Activated naive CD4-positive, alpha-beta T cell (primary cell): Measurements from ENCODE around the gene GRK1.

ENCODE experiments used
- DNase-seq, 4 experiments: peaks; one replicate each; lab custom pipeline; 2025; lab: John Stamatoyannopoulos, UW

Gene GRK1

DNA sequence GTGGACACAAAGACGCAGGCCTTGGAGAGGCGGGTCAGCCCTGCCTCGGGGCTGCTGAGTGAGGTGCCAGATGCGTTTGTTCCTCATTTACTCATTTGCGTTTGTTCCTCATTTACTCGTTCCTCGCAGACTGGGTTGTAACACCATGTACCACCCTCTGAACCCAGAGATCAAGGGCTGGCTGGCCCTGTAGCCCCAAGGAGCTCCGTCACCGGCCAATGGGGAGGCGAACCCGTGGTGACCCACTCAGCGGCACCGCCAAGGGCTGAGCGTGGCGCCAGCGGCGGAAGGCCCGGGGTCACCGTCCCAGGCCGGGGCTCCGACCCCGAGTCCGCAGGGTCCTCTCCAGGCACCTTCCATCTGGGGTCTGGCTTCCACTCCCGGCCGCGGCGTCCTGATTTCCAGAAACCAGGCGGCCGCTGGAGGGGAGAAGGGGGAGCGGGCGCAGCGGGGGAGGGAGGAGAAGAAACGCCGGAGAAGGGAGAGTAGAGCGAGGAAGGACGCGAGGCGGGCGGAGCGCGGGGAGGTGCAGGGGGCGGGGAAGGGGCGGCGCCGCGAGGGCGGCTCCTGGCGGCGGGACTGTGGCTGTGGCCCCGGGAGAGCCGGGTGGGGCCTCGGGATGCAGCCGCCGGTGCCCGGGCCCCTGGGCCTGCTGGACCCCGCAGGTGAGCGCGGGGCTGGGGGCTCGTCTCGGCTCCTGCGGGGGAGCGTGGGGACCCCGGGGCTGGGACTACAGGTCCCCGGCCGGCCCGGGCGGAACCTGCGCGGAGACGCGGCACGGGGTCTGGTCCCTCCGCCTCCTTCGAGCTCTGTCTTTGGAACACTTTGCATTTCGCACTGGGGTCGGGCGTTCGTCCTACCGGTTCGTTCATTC, 91.9 kb downstream of the GRK1 start, which contains the start of gene TMEM255B:
TSS of gene TMEM255B (plus strand) at position 576 of the 874 bp plus-strand sequence. CDS start at position 620, 44 bp downstream.
- DNase-seq: peak; percentile 36 to 73 (median 44)

DNA sequence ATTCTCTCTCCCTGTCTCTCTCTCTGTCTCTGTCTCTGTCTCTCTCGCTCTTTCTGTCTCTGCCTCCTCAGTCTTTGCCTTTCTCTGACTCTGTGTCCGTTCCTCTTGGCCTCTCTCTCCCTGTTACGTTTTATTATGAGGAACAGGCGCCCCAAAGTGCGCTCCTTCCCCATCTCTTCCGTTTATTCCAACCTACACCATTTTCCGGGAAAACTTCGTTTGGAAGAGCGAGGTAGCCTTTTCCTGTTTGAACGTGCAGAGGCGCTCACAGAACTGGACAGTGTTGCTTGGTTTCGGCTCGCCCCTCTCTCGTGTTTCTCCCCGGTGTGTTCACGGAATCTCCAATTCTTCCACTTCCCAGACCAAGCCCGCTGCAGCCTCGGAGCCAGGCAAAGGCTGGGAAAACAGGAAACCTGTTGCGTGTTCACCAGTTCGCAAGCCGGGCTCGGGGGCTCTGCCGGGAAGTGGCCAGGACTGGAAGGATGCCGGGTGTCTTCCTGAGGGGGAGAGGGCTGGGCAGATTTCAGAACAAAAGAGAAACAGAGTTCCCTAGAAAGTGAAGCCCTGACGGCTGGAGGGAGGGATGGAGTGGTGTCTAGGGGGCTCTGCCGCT, 92.6 kb downstream of the GRK1 start:
- no peak for DNase-seq

DNA sequence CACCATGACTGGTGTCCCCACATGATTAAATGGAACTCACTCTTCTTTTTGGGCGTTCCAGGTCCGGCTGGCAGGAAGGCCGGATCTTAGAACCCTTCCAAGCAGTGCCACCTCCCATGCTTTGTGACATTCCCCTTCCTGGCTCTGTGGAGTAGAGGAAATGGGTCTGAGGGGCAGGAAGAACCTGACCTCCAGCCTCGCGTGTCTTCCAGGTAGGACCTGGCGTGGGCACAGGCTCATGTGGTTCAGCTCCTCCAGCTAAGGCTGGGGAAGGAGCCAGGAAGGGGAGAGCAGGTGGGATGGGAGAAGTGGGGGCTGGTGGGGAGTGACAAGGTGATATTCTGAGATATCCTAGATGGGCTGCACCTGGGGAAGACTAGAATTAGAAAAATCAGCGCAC, 94.1 kb downstream of the GRK1 start:
- DNase-seq: no peak

DNA sequence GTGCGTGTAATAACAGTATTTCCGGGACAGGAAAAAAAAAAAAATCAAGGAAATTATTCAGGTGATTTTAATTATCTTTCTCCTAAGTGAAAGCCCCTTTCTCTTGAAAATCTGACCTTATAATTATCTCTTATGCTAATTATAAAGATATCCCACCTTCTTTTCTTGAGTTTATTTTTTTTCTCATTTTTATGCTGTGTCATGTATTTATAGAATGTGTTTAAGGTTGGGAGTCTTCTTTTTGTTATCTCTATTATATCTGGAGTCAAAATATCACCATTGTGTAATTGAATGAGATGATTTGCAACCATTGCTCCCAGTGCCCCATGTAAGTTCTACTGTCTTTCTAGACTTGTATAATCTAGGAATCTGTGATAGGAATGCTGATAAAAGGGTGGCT, 95.1 kb downstream of the GRK1 start:
- no peak for DNase-seq

DNA sequence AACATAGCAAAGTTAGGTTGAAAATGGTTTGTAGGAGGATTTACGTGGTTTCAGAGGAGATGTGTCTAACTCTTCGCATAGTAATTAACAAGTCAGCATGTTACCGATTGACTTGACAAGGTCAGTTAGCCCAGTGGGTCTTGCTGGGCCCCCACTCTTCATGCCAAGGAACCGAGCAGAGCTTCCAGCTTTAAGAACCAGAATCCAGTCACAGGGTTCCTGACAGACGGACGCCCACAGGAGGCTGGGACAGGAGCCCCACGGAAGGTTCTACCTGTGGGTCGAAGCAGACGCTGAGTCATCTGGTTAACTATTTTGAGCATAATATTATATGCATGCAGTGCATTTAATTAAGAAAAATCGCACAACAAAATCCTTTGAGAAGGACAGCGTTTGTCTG, 95.5 kb downstream of the GRK1 start:
- no peak for DNase-seq

DNA sequence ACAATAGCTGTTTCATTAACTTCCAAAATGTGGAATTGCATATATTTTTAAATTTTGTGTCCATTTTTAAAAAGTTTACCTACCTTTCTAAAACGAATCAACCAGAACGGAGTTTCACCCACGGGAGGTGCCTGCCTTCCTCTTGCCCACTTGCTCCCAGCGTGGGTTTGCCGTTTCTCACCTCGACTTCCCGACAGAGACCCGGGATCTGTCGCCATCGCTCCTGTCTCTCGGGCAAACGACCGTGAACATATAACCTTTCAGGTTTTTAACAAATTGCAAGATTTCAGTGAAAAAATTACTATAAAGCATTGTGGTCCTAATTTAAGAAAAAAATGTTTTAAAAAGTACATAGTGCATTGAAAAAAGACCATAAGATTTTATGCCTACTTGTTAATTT, 96.2 kb downstream of the GRK1 start:
- no peak for DNase-seq

DNA sequence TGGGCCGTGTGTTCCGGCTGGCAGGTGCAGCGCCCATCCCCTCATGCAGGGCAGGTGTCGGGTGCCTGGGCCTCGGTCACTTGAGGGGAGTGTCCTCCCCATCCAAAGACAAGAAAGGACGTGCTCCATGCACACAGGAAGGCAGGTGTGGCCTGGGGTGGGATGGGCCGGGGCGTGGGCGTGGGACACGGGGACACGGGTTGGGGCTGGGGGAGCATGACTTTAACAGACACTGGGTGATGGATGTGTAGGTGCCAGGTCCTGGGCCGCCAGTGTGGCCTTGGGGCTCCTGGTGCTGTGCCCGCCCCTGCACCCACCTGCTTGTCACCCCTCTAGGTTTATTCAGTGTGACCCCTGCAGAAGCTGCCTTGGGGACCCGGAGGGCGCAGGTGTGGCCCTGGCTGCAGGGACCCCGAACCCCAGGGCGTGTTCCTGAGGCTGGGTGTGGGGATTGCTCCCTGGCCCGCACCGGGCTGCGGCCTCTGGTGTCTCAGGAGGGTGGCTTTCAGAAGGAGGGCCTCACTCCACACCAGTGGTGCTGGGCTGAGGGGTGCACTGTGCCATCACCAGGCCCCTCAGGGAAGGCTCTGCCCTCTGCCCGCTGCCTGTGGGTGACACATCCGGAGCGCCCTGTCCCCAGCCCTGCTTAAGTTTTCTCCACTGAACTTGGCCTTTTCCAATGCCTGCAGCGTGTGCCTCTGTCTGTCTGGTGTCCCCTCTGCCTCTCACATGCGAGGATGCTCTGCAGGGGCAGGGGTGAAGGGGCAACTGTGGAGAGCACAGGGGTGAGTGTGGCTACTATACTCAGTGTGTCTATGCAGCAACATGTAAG, 97.2 kb downstream of the GRK1 start:
- no peak for DNase-seq

DNA sequence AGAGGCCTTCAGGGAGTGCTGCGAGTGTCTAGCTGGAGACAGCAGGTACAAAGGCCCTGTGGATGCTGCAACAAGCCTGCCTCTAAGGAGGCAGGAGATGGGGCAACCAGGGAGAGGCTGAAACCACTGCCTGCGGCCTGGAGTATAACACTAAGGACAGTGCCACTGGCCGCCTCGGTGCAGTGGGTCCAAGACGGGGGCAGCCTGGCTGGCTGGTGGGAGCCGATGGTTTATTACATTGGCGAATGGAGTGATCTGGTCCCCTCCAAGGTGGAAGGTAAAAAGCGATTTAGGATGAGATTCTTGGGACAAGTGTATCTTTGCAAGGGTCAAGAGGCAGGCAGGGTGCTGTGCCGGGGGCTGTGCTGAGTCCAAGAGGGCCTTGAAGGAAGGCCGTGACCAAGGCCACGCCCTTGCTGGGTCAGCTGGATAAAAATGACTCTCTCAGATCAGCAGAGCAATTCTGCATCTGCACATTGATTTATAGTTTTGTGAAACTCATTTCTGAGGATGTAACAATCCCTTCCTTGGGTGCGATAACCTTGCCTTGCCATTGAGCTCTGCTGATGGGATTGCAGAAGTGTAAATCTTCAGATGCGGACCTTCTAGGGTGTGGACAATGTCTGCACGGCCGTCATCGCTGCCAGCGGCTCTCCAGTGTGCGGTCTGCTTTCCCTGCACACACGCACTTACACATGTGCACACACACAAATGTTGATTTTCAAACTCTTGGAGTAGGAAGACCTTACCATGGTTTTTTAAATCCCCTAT, 98.0 kb downstream of the GRK1 start:
- DNase-seq: no peak

DNA sequence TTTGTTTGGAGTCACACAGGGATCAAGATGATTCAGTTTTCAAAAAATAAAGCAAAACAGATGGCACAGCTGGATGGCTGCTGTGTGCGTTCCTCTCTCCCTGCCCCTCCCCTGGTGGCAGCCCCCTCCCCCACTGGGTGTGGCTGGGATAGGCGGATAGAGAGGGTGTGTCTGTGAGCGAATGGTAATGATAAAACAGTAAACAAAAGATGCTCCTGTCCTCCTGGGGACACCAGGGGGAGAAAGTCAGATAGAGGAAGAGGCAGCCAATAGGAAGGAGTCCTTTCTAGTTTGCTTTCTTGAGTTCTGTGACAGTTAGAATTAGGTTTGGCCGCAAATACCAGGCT, 98.5 kb downstream of the GRK1 start:
- no peak for DNase-seq

DNA sequence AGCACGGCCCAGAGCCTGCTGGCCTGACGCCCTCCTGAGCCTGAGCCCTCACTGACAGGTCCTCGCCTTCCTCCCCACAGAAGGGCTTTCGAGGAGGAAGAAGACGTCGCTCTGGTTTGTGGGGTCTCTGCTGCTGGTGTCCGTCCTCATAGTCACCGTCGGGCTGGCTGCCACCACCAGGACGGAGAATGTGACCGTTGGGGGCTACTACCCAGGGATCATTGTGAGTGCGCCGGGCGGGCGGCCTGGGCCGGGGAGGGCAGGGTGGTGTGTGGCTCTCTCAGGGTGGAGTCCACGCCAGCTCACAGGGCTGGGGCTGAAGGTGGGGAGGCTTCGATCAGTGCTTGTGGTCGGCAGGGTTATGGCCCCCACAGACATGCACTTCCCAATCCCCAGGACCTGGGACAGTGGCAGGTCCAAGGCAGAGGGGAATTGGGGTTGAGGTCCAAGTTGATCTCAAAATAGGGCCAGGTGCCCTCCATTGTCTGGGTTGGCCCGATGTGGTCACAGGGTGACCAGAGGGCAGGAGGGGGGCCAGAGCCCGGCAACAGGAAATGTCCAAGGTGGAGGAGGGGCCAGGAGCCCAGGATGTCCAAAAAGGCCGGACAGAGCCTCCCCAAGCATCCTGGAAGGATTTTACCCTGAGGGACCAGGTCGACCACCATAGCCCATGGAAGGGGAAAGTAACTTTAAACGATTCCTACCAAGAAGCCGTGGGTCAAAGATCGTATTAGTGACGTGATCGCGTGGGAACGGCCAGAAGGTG, 99.2 kb downstream of the GRK1 start:
- no peak for DNase-seq

DNA sequence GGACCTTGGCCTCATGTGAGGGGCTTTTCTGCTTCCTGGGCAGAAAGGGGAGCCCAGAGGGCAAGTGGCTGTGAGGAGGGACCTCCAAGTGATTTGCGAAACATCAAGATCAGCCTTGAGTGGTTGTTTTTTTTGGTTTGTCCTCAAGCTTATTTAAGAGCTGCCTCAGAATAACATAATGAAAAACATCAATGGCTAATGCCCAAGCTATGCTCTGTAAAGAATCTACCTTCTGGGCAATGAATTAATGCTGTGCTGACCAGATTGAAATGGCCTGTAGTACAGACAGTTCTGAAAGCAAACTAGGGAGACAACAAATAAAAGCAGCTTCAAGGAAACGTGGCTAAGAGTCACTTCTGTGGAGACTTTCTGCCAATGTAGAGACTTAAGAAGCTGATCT, 100.3 kb downstream of the GRK1 start:
- DNase-seq: no peak

DNA sequence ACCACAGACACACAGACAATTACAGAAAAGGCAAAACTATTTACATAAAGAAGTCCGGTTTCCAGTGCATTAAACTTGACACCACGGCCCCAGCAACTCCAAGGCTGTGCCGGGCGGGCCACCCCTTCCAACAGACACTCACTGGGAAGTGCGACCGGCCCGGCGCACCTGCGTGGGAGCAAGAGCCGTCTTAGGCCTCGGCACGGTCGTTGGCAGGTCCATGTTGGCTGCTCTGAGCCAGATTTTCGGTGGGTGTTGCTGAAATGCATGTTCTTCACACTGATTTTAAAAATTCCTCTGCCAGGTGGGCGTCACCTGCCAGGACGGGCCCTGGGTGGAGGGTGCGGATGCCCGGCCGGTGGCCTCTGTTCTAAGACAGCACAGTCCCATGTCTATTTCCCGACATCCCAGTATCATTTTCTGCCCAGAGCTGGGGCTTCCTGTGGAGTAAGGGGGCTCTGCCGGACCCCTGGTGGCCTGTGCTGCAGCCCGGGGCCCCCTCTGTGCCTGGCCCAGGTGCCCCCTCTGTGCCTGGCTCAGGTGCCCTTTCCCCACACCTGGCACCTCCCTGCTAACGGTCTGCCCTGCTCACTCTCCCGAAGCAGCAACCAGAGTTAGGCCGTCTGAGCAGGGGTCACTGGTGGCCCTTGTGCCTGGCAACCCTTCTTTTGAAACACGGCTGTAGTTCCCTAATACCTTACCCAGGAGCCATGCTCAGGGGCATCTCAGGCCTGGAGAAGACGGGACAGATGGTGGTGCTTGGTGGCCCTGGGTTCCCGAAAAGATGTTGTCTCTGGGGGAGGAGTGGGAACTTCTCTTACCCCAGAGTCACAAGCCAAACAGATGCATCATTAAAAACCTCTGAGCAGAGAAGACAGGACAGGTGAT, 101.2 kb downstream of the GRK1 start:
- no peak for DNase-seq

DNA sequence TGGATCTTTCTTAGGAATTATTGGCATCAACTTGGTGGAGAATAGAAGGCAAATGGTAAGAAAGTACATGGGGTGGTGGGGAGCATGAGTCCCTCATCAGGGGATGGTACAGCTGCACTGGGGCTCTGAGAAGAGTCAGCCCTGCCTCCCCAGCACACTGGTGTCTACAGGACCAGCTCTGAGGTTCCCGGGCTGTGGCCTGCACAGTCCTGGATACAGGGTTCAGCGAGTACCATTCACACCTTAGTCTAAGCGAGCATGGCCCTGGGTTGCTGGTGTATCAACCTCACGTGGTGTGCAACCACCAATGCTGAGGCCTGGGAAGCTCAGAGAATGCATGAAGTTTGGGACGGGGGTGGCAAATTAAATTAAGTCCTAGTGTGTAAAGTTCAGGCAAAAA, 102.1 kb downstream of the GRK1 start:
- no peak for DNase-seq

DNA sequence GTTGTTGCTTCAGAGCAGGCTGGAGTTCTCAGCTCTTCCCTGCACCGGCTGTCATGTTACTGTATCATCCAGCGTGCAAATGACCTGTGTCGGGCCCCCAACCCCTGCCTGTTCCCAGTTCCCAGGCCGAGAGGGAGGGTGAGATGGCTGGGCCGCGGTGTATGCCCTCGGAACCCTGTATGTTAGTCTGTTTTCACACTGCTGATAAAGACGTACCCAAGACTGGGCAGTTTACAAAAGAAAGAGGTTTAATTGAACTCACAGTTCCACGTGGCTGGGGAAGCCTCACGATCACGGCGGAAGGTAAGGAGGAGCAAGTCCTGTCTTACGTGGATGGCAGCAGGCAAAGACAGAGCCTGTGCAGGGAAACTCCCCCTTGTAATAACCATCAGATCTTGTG, 102.9 kb downstream of the GRK1 start:
- no peak for DNase-seq

DNA sequence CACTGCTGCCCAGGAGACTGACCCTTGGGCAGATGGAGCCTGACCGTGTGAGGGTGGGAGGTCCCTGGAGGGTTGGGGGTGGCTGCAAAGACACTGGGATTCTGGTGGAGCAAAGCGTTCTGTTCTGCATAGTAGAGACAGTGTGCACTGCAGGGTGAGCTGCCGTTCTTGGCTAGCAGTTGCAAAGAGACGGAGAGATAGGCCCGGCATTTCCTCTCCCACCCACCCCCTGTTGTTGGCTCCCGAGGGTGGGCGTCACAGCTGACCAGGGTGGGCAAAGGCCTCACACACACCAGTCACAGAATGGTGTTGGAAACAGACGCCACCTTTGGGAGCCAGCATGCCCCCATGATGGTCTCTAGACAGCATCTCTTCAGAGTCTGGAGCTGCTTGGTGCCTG, 103.4 kb downstream of the GRK1 start:
- DNase-seq: no peak

DNA sequence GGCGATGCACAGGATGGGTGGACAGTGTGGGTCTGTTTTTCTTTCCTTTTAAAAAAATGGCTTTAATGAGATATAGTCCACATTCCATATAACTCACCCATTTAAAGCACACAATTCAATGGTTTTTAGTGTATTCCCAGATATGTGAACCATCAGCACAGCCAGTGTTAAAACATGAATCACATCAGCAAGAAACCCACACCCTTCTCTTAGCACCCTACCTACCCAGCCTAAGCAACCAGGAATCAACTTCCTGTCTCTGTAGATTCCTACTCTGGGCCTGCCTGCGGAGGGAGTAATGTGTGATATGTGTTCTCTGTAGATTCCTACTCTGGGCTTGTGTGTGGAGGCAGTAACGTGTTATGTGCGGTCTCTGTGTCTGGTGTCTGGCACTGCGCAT, 103.9 kb downstream of the GRK1 start:
- no peak for DNase-seq

DNA sequence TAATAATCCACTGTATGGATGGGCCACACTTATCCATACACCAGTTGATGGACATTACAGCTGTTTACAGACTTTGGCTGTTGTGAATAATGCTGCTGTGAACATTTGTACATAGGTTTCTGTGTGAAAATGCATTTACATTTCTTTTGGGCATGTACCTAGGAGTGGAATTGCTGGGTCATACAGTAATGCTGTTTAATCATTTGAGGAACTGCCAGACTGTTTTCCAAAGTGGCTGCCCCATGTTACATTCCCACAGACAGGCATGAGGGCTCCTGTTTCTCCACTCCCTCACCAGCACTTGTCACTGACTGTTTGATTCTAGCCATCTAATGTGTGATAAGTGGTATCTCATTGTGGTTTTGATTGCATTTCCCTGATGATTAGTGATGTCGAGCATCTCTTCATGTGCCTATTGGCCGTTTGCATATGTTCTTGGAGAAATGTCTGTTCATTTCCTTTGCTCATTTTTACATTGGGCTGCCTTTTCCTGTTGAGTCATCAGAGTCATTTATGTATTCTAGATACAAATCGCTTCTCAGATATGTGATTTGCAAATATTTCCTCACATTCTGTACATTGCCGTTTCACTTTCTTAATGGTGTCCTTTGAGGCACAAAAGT, 104.8 kb downstream of the GRK1 start:
- no peak for DNase-seq

DNA sequence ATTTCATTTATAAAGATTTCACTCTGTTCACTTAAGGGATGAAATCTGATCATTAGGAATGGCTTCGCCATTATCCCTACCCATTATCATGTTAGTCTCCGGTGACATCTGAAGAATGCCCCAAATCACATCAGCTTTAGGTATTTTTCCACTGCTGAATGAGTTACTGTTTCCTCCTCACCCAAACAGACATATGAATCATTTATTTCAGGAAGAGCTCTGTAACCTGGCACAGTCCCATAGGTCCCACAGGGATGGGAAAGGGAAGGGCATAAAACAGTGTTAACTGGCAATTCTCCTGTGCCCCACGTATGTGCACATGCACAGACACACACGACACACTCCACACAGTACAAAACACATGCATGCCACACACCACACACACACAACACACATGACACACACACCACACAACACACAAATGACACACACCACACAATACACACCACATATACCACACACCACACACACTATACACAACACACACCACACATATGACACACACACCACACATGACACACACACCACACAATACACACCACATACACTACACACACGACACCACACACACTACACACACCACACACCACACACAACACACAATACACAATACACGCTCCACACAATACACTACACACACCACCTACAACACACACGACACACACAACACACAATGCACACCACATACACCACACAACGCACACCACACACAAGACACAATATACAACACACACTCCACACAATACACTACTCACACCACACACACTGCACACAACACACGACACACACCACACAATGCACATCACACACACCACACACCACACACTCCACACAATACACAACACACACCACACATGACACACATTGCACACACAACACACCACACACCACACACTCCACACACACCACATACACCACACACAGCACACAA, 107.4 kb downstream of the GRK1 start:
- DNase-seq: no peak
